Osteocyte (in vitro differentiated cells): Measurements from ENCODE around the gene COL4A6. TPM values are rescaled to one million over a fixed set of nuclear protein-coding genes. Genes with fewer than 3 reads are reported as not detected.

Experiments
- DNase-seq: peaks from one replicate; pipeline ENCODE4 v3.0.0; 2021; ENCODE audit warnings: mixed read lengths; ENCODE audit not compliant: unreplicated experiment; ENCODE audit errors: extremely low spot score
- H3K27ac Mint-ChIP-seq: one replicate; pipeline ENCODE4 v1.8.0; 2021; ENCODE audit warnings: mild to moderate bottlenecking, mixed read lengths; ENCODE audit not compliant: unreplicated experiment
- H3K27me3 Mint-ChIP-seq: one replicate; pipeline ENCODE4 v1.8.0; 2021; ENCODE audit warnings: mixed read lengths; ENCODE audit not compliant: unreplicated experiment
- H3K36me3 Mint-ChIP-seq: one replicate; pipeline ENCODE4 v1.8.0; 2021; ENCODE audit warnings: mixed read lengths; ENCODE audit not compliant: unreplicated experiment
- H3K4me1 Mint-ChIP-seq: one replicate; pipeline ENCODE4 v1.8.0; 2021; ENCODE audit warnings: mixed read lengths; ENCODE audit not compliant: unreplicated experiment
- H3K4me3 Mint-ChIP-seq: one replicate; pipeline ENCODE4 v1.8.0; 2021; ENCODE audit warnings: mild to moderate bottlenecking, moderate library complexity, mixed read lengths; ENCODE audit not compliant: unreplicated experiment
- H3K9me3 Mint-ChIP-seq: one replicate; pipeline ENCODE4 v1.8.0; 2021; ENCODE audit warnings: mixed read lengths; ENCODE audit not compliant: unreplicated experiment
- CTCF ChIP-seq: fragments of 200-600 bp; sonication (generic); IDR thresholded peaks from 2 replicates; pipeline ENCODE4 v1.5.0; 2021; ENCODE audit warnings: antibody characterized with exemption, mild to moderate bottlenecking, moderate library complexity
- total RNA-seq: library from RNA; stranded (reverse); gene quantifications from 2 replicates; pipeline ENCODE4 v1.2.1, GENCODE V29; 2021

Gene COL4A6
- total RNA-seq, 1 donor from 2014 or later: 36.2 TPM

DNA sequence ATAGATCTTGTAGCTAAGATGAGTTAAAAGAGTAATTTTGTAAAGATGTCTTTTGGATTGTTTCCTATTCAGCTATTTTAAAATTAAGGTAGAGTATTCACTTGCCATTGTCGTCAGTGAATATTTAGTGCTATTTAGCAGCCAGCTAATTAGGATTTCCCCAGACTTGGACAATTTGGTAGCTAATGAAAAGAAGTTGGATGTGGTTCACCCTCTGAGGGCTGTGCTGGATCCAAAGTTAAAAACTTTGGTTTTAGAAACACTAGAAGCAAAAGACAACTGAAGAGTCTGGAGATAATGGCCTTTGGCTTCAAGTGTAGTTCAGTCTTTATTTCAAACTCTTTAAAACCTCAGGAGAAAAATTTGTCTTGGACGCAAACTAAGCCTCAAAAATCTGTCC is 305.3 kb downstream of the COL4A6 start:
- no peaks in the 10 kb centered on the region for H3K4me1 Mint-ChIP-seq
- H3K27me3 Mint-ChIP-seq: no peaks in the 10 kb centered on the region
- no peak for DNase-seq
- no peak overlapping the region for H3K4me3 Mint-ChIP-seq
- peaks cover 40% of the 10 kb centered on the region for H3K36me3 Mint-ChIP-seq
- H3K27ac Mint-ChIP-seq: no peak overlapping the region
- H3K9me3 Mint-ChIP-seq: no peaks in the 10 kb centered on the region
- TF ChIP-seq CTCF: no peak

GRCh38 chrX:108132034-108132433 is 306.2 kb downstream of the COL4A6 start:
- H3K4me1 Mint-ChIP-seq: no peaks in the 10 kb centered on the region
- H3K36me3 Mint-ChIP-seq: peaks cover 44% of the 10 kb centered on the region

DNA sequence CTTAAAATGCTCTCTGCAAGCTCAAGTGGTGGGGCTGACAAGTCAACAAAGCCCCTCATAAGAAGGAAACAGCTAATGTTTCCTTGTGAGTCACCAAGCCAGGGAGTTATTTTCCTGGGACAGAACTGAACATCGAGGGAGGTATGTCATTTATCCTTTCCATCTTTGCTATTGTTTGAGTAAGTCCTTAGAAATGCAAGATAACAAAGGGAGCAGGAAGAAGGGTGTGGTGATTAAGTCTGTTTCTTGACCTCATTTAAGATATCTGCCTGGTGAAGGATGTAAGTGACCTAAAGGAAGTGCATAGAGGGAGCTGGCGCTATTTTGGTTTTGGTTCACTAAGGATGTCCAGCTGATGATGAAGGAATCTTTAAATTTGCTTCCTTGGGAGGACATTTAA is 306.8 kb downstream of the COL4A6 start:
- Mint-ChIP-seq H3K36me3 (peaks cover 46% of the 10 kb centered on the region), H3K4me3 (no peak overlapping the region), H3K27ac (no peak overlapping the region), H3K9me3 (no peaks in the 10 kb centered on the region), H3K27me3 (no peaks in the 10 kb centered on the region), H3K4me1 (no peaks in the 10 kb centered on the region)
- DNase-seq: no peak
- TF ChIP-seq CTCF: no peak

More at GRCh38 chrX:108132034-108132433, 306.2 kb downstream of the COL4A6 start:
- no peaks in the 10 kb centered on the region for H3K9me3 Mint-ChIP-seq
- no peaks in the 10 kb centered on the region for H3K27me3 Mint-ChIP-seq
- no peak for TF ChIP-seq CTCF
- H3K4me3 Mint-ChIP-seq: no peak overlapping the region
- H3K27ac Mint-ChIP-seq: no peak overlapping the region
- DNase-seq: no peak

GRCh38 chrX:108130889-108131288 is 307.3 kb downstream of the COL4A6 start:
- Mint-ChIP-seq H3K9me3 (no peaks in the 10 kb centered on the region), H3K4me3 (no peak overlapping the region), H3K4me1 (no peaks in the 10 kb centered on the region), H3K36me3 (peaks cover 46% of the 10 kb centered on the region), H3K27me3 (no peaks in the 10 kb centered on the region), H3K27ac (no peak overlapping the region)
- no peak for TF ChIP-seq CTCF
- DNase-seq: no peak

- DNase-seq: no peak
- H3K4me1 Mint-ChIP-seq: peaks cover 12% of the 10 kb centered on the region
- no peaks in the 10 kb centered on the region for H3K9me3 Mint-ChIP-seq
- no peak for TF ChIP-seq CTCF
- no peak overlapping the region for H3K27ac Mint-ChIP-seq
- peaks cover 31% of the 10 kb centered on the region for H3K36me3 Mint-ChIP-seq
- H3K4me3 Mint-ChIP-seq: no peak overlapping the region
- no peaks in the 10 kb centered on the region for H3K27me3 Mint-ChIP-seq
These were observed 311.1 kb downstream of the COL4A6 start for GRCh38 chrX:108127152-108127551.
